Hepatocyte (in vitro differentiated cells): ENCODE results near the gene ARHGEF9. TPM values are rescaled to one million over a fixed set of nuclear protein-coding genes. Genes with fewer than 3 reads are reported as not detected.
"Not testable (repeated sequence)": the region's sequence is repeated elsewhere in the genome, so short reads cannot be mapped to it uniquely, and the experiment has no call there.

Experiments
- DNase-seq: peaks from one replicate; pipeline ENCODE4 v3.0.0-alpha.2; 2016; ENCODE audit warnings: low spot score
- H2AFZ ChIP-seq: fragments of 200-600 bp; sonication (generic); 2 replicates; pipeline ENCODE4 v1.6.0; 2016; ENCODE audit warnings: antibody characterized with exemption, mild to moderate bottlenecking
- H3K27ac ChIP-seq: fragments of 200-600 bp; sonication (generic); 2 replicates; pipeline ENCODE4 v1.5.1; 2016; ENCODE audit warnings: mild to moderate bottlenecking
- H3K27me3 ChIP-seq: fragments of 200-600 bp; sonication (generic); 2 replicates; pipeline ENCODE4 v1.6.1; 2016
- H3K36me3 ChIP-seq: fragments of 200-600 bp; sonication (generic); replicated peaks from 2 replicates; pipeline ENCODE4 v1.5.1; 2016; ENCODE audit warnings: low read depth; ENCODE audit not compliant: insufficient read depth
- H3K4me1 ChIP-seq: fragments of 200-600 bp; sonication (generic); 2 replicates; pipeline ENCODE4 v1.5.1; 2016; ENCODE audit warnings: mild to moderate bottlenecking, moderate library complexity; ENCODE audit not compliant: insufficient read depth
- H3K4me2 ChIP-seq: fragments of 200-600 bp; sonication (generic); 2 replicates; pipeline ENCODE4 v1.6.0; 2016
- H3K4me3 ChIP-seq: fragments of 200-600 bp; sonication (generic); 2 replicates; pipeline ENCODE4 v1.5.1; 2016; ENCODE audit warnings: mild to moderate bottlenecking
- H3K79me2 ChIP-seq: fragments of 200-600 bp; sonication (generic); 2 replicates; pipeline ENCODE4 v1.6.0; 2017; ENCODE audit warnings: mild to moderate bottlenecking
- H3K9me2 ChIP-seq: fragments of 200-600 bp; sonication (generic); replicated peaks from 2 replicates; pipeline ENCODE4 v1.6.0; 2017; ENCODE audit warnings: mild to moderate bottlenecking; ENCODE audit not compliant: insufficient read depth
- H3K9me3 ChIP-seq: fragments of 200-600 bp; sonication (generic); 2 replicates; pipeline ENCODE4 v1.5.1; 2016; ENCODE audit warnings: low read depth, mild to moderate bottlenecking
- H4K20me1 ChIP-seq: fragments of 200-600 bp; sonication (generic); 2 replicates; pipeline ENCODE4 v1.6.0; 2016; ENCODE audit warnings: mild to moderate bottlenecking; ENCODE audit not compliant: insufficient read depth, poor library complexity, severe bottlenecking
- CTCF ChIP-seq: fragments of 200-600 bp; sonication (generic); IDR thresholded peaks from 2 replicates; pipeline ENCODE4 v1.5.1; 2016; ENCODE audit warnings: antibody characterized with exemption, mild to moderate bottlenecking; ENCODE audit not compliant: poor library complexity
- EZH2 ChIP-seq: fragments of 200-600 bp; sonication (generic); IDR thresholded peaks from 2 replicates; pipeline ENCODE4 v1.6.1; 2016; ENCODE audit warnings: antibody characterized with exemption, mild to moderate bottlenecking, borderline replicate concordance
- EZH2phosphoT487 ChIP-seq: fragments of 200-600 bp; sonication (generic); IDR thresholded peaks from one replicate; pipeline ENCODE4 v1.6.1; 2018; ENCODE audit warnings: antibody characterized with exemption, mild to moderate bottlenecking, low read depth, moderate library complexity; ENCODE audit not compliant: unreplicated experiment, severe bottlenecking
- WGBS: methylation state at CpG from one replicate; pipeline ENCODE4 v1.1.6; 2016; ENCODE audit warnings: low lambda C conversion rate; ENCODE audit errors: missing lambda C conversion rate; 5-methylcytosine and 5-hydroxymethylcytosine counted together
- polyA plus RNA-seq: library from polyadenylated mRNA; unstranded; fragments of >200 nt; fragmentation: Nextera tagmentation; extraction: Ambion mirVana; gene quantifications from 2 replicates; pipeline ENCODE4 v1.2.1, GENCODE V29; 2016
- total RNA-seq: library from RNA; depleted of rRNA; stranded (reverse); fragments of >200 nt; gene quantifications from 2 replicates; pipeline ENCODE4 v1.2.3, GENCODE V29; 2014

ARHGEF9 gene
- total and polyA plus RNA-seq, 2 experiments from 2014 or later, result 19.1 to 25.6 TPM

GRCh38 chrX:63812823-63813222 lies 27.8 kb upstream of the ARHGEF9 start:
- no peaks in the 10 kb centered on the region for H3K9me3 ChIP-seq
- no peaks in the 10 kb centered on the region for H3K79me2 ChIP-seq
- no peaks in the 10 kb centered on the region for H4K20me1 ChIP-seq
- TF ChIP-seq EZH2phosphoT487 (no peak), EZH2 (no peak), CTCF (no peak)
- no peaks in the 10 kb centered on the region for H3K9me2 ChIP-seq
- 56% methylated on average over 5 of the region's 5 CpGs for WGBS
- no peaks in the 10 kb centered on the region for H3K27me3 ChIP-seq
- H3K4me2 ChIP-seq, result no peak overlapping the region
- H3K4me3 ChIP-seq, result no peak overlapping the region
- no peak overlapping the region for H3K27ac ChIP-seq
- H2AFZ ChIP-seq, result no peak overlapping the region
- H3K4me1 ChIP-seq, result no peaks in the 10 kb centered on the region
- no peak for DNase-seq
- no peaks in the 10 kb centered on the region for H3K36me3 ChIP-seq

GRCh38 chrX:63810746-63811145 lies 25.7 kb upstream of the ARHGEF9 start:
- 85% methylated on average over 2 of the region's 2 CpGs for WGBS
- DNase-seq, result no peak
- H3K4me1 ChIP-seq, result no peaks in the 10 kb centered on the region
- H3K27me3 ChIP-seq, result no peaks in the 10 kb centered on the region
- H3K9me3 ChIP-seq, result no peaks in the 10 kb centered on the region
- H3K79me2 ChIP-seq, result no peaks in the 10 kb centered on the region
- H3K9me2 ChIP-seq, result no peaks in the 10 kb centered on the region
- H4K20me1 ChIP-seq, result no peaks in the 10 kb centered on the region
- H3K36me3 ChIP-seq, result no peaks in the 10 kb centered on the region
- H3K4me2 ChIP-seq, result no peak overlapping the region
- TF ChIP-seq EZH2phosphoT487 (no peak), EZH2 (no peak), CTCF (no peak)
- no peak overlapping the region for H3K4me3 ChIP-seq
- no peak overlapping the region for H3K27ac ChIP-seq
- H2AFZ ChIP-seq, result no peak overlapping the region

- 25% methylated on average over 3 of the region's 3 CpGs for WGBS
- no peaks in the 10 kb centered on the region for H3K4me1 ChIP-seq
- H3K9me3 ChIP-seq, result no peaks in the 10 kb centered on the region
- no peaks in the 10 kb centered on the region for H3K36me3 ChIP-seq
- H3K27ac ChIP-seq, result no peak overlapping the region
- TF ChIP-seq CTCF (no peak), EZH2 (no peak), EZH2phosphoT487 (no peak)
- H3K79me2 ChIP-seq, result no peaks in the 10 kb centered on the region
- H3K9me2 ChIP-seq, result no peaks in the 10 kb centered on the region
- DNase-seq, result no peak
- no peaks in the 10 kb centered on the region for H4K20me1 ChIP-seq
- no peaks in the 10 kb centered on the region for H3K27me3 ChIP-seq
- no peak overlapping the region for H2AFZ ChIP-seq
- no peak overlapping the region for H3K4me2 ChIP-seq
- no peak overlapping the region for H3K4me3 ChIP-seq
These were observed 24.2 kb upstream of the ARHGEF9 start for GRCh38 chrX:63809173-63809572.

GRCh38 chrX:63795406-63795805 lies 10.4 kb upstream of the ARHGEF9 start:
- H4K20me1 ChIP-seq, H2AFZ ChIP-seq, H3K4me1 ChIP-seq, H3K36me3 ChIP-seq, DNase-seq, H3K27me3 ChIP-seq, H3K9me3 ChIP-seq, H3K4me3 ChIP-seq, H3K27ac ChIP-seq, H3K9me2 ChIP-seq, H3K79me2 ChIP-seq, H3K4me2 ChIP-seq: not testable (repeated sequence)
- WGBS, result 72% methylated on average over 2 of the region's 2 CpGs
